LNCAP (cell line): ENCODE measurements around the gene ART5.

Source experiments
- TF ChIP-seq, protein P1 (sequence below): fragments of 450-650 bp; IDR thresholded peaks from 2 replicates; pipeline ENCODE4 v1.5.1; 2017; ENCODE audit warnings: mild to moderate bottlenecking

Gene ART5

DNA sequence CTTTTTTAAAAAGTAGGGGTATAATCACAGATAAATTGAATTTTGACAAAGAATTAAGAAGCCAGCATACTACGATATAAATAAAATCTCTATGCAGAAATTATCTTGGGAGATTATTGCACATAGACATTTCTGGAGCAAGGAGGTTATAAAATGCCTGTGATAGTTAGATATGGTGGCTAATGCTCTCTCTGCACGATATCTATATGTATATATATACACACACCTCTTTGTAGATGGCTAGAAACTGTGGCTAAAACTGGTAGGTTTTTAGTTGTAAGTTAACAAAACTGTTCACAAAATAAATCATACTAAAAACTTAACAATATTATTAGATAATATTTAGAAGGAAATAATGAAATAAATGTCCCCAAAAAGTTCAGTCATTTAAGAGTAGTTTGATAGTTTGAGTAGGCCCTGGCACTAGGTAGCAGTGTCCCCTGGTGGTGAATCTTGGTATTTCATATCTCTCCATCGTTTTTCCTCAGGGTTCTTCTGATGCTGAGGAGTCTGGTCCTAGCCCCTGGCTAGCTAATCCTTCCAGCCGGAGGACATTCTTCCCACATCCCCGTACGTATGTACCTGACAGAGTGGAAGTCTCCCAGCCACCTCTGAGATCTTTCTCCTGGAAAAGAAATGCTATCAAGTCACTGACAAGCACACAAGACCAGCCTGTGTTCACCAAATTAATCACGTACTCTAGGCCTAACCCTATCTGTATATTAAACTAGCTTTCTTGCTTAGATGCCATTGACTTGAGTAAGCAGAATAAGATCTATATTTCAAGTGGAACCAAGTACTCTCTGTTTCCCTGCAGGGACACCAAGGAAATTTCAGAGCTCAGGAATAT is 32.2 kb downstream of the ART5 start:
- TF ChIP-seq, protein P1, sequence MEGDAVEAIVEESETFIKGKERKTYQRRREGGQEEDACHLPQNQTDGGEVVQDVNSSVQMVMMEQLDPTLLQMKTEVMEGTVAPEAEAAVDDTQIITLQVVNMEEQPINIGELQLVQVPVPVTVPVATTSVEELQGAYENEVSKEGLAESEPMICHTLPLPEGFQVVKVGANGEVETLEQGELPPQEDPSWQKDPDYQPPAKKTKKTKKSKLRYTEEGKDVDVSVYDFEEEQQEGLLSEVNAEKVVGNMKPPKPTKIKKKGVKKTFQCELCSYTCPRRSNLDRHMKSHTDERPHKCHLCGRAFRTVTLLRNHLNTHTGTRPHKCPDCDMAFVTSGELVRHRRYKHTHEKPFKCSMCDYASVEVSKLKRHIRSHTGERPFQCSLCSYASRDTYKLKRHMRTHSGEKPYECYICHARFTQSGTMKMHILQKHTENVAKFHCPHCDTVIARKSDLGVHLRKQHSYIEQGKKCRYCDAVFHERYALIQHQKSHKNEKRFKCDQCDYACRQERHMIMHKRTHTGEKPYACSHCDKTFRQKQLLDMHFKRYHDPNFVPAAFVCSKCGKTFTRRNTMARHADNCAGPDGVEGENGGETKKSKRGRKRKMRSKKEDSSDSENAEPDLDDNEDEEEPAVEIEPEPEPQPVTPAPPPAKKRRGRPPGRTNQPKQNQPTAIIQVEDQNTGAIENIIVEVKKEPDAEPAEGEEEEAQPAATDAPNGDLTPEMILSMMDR, result peak; percentile 86

DNA sequence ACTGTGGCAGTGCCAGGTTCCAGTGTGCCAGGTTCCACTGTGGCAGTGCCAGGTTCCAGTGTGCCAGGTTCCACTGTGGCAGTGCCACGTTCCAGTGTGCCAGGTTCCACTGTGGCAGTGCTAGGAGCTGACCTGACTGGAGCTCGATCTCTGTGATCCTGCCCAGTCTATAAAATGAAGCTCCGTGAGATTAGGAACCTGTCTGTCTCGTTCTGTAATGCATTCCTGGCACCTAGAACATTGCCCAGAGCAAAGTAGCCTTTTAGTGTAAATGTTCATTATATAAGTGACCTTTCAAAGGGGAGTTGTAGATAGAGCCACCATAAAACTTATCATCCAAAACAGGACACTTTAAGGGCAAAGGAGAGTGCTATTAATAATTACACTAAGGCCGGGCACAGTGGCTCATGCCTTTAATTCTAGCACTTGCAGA is 36.0 kb downstream of the ART5 start:
- TF ChIP-seq, protein P1, result no peak

GRCh38 chr11:3605283-3605662 is 36.5 kb downstream of the ART5 start:
- TF ChIP-seq, protein P1, result no peak

DNA sequence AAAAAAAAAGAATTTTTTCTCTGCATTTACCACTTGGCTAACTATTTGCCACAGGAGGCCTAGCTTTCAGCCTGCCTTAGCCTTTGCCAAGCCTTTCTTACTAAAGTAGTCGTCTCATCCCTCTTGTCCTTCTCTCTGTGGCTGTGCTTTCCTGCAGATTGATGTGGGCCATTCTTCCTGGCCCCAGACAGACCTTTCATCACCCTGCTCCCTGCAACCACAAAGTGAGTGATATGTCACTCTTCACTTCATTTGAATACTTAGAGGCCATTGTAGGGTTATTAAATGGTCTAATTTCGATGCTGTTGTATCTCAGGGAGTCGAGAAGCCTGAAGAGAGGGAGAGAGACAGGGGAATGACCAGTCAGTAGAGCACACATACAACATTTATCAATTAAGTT is 37.6 kb downstream of the ART5 start:
- TF ChIP-seq, protein P1, result no peak
